ENCODE measurements around the gene SH3BP5. TPM values are rescaled to one million over a fixed set of nuclear protein-coding genes. Genes with fewer than 3 reads are reported as not detected.

Gene SH3BP5
- total RNA-seq, 2 donors from 2014 or later: 13.3 to 71.6 TPM

DNA sequence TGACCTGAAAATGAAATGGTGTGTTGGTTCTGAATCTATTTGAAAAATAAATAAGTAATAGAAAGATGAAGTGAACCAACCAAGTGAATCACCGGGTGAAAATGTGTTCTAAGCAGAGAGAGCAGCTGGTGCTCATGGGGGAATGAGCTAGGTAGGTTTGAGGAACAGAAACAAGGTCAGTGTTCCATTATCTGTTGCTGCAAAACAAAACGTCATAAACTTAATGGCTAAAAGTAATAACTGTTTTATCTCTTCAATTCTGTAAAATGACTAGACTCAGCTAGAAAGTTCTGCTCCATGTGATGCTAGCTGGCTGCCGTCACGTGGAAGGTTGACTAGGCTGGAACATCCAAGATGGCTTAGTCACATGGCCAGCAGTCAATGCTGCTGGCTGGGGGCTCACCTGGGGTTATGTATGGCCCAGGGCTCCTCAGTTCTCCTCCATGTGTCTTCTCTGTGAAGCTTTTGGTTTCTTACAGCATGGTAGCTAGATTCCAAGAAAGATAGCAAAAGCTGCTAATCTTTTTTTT lies 13.3 kb upstream of the SH3BP5 start:
- H3K4me1 ChIP-seq (replicated peaks): no peaks in the 10 kb centered on the region
- H3K4me3 ChIP-seq: no peak overlapping the region
- no peaks in the 10 kb centered on the region for H3K9me3 ChIP-seq
- H3K27ac ChIP-seq: no peak overlapping the region
- WGBS: 73% methylated on average over 4 of the region's 4 CpGs
- no peaks in the 10 kb centered on the region for H3K36me3 ChIP-seq
- intact Hi-C loops (cut with DNase I): no loop called here
- no peaks in the 10 kb centered on the region for H3K27me3 ChIP-seq (replicated peaks; ENCODE audit: insufficient read depth)
- no peak for DNase-seq (ENCODE audit: low spot score)
- TF ChIP-seq POLR2AphosphoS5 (IDR thresholded peaks at IDR 0.05) (no peak), POLR2A (IDR thresholded peaks at IDR 0.05) (no peak)
- TF ChIP-seq, protein P1, sequence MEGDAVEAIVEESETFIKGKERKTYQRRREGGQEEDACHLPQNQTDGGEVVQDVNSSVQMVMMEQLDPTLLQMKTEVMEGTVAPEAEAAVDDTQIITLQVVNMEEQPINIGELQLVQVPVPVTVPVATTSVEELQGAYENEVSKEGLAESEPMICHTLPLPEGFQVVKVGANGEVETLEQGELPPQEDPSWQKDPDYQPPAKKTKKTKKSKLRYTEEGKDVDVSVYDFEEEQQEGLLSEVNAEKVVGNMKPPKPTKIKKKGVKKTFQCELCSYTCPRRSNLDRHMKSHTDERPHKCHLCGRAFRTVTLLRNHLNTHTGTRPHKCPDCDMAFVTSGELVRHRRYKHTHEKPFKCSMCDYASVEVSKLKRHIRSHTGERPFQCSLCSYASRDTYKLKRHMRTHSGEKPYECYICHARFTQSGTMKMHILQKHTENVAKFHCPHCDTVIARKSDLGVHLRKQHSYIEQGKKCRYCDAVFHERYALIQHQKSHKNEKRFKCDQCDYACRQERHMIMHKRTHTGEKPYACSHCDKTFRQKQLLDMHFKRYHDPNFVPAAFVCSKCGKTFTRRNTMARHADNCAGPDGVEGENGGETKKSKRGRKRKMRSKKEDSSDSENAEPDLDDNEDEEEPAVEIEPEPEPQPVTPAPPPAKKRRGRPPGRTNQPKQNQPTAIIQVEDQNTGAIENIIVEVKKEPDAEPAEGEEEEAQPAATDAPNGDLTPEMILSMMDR (IDR thresholded peaks at IDR 0.05): no peak

DNA sequence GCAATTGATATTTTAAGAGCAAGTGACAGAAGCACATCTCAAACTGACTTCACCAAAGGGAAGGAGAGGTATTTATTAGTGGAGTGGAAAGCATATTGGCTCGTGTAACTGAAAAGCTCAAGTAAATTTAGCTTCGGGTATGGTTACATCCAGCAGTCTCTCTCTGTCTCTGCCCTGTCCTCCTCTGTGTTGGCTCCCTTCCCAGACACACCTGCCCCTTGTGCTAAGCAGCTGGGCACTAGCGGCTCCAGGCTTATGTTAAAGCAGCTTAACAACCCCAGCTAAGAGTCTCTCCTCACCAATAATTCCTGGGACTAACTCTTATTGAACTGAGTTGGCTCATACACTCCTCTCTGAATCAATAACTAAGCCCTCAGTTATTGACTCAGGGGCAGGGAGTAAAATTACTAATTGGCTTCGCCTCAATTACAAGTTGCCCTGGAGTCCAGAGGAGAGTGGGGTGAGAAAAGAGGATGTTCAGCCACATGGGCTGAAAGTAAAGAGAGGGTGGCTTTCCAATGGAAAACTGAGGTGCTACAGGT lies 12.8 kb upstream of the SH3BP5 start:
- WGBS: 40% methylated on average over 4 of the region's 4 CpGs
- DNase-seq (ENCODE audit: low spot score): no peak

DNA sequence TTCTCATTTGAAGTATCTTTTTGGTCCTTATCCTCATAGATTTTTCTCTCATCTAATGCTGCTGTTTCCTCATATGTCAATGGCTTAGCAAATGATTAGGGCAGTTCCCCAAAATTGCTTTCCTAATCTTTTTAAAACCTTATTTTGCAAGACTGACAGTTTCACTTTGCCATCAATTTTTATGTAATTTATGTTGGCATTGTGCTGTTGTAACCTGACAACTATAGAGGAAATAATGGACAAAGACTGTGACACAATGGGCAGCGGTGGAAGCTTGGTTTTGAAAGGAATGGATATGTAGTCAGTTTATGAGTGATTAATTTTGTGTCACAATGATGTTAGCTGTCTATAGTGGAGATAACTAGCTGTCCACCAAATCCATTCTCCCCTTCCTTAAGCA lies 10.6 kb upstream of the SH3BP5 start:
- intact Hi-C loops (cut with DNase I): no loop called here
- DNase-seq (ENCODE audit: low spot score): no peak
- Histone ChIP-seq H3K27me3 (replicated peaks; ENCODE audit: insufficient read depth) (no peaks in the 10 kb centered on the region), H3K4me3 (no peak overlapping the region), H3K27ac (no peak overlapping the region), H3K9me3 (no peaks in the 10 kb centered on the region), H3K4me1 (replicated peaks) (no peaks in the 10 kb centered on the region), H3K36me3 (no peaks in the 10 kb centered on the region)
- TF ChIP-seq, protein P1 (IDR thresholded peaks at IDR 0.05): no peak
- no peak for TF ChIP-seq POLR2AphosphoS5 (IDR thresholded peaks at IDR 0.05)
- WGBS: 76% methylated on average over 1 of the region's 1 CpG

More for the DNA sequence above, 12.8 kb upstream of the SH3BP5 start:
- Histone ChIP-seq H3K27me3 (replicated peaks; ENCODE audit: insufficient read depth) (no peaks in the 10 kb centered on the region), H3K9me3 (no peaks in the 10 kb centered on the region), H3K4me1 (replicated peaks) (no peaks in the 10 kb centered on the region), H3K36me3 (no peaks in the 10 kb centered on the region), H3K27ac (no peak overlapping the region), H3K4me3 (no peak overlapping the region)
- intact Hi-C loops (cut with DNase I): no loop called here
- TF ChIP-seq, protein P1 (IDR thresholded peaks at IDR 0.05): no peak
- TF ChIP-seq POLR2AphosphoS5 (IDR thresholded peaks at IDR 0.05): no peak
- no peak for TF ChIP-seq POLR2A (IDR thresholded peaks at IDR 0.05)

DNA sequence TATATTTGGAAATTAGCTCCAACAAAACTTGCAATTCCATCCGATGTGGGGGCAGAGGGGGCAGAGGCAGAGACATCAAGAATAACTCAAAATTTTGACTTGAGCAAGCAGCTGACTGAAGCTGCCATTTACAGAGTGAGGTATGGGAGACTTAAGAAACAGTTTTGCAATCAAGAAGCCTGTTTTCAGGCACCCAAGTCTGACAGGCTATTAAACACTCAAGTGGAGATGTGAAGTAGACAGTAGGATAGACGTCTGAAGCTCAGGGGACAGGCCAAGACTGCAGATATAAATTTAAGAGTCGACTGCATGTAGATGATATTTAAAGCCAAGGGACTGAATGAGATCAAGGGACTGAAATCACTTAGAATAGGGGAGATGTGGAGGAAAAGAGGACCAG lies 9.9 kb upstream of the SH3BP5 start:
- no peaks in the 10 kb centered on the region for H3K27me3 ChIP-seq (replicated peaks; ENCODE audit: insufficient read depth)
- WGBS: 71% methylated on average over 3 of the region's 3 CpGs
- H3K27ac ChIP-seq: no peak overlapping the region
- H3K4me1 ChIP-seq (replicated peaks): no peaks in the 10 kb centered on the region
- no peak for DNase-seq (ENCODE audit: low spot score)
- intact Hi-C loops (cut with DNase I): no loop called here
- no peak for TF ChIP-seq POLR2AphosphoS5 (IDR thresholded peaks at IDR 0.05)
- no peak for TF ChIP-seq POLR2A (IDR thresholded peaks at IDR 0.05)
- TF ChIP-seq, protein P1 (IDR thresholded peaks at IDR 0.05): no peak
- no peak overlapping the region for H3K4me3 ChIP-seq
- no peaks in the 10 kb centered on the region for H3K9me3 ChIP-seq
- H3K36me3 ChIP-seq: no peaks in the 10 kb centered on the region

DNA sequence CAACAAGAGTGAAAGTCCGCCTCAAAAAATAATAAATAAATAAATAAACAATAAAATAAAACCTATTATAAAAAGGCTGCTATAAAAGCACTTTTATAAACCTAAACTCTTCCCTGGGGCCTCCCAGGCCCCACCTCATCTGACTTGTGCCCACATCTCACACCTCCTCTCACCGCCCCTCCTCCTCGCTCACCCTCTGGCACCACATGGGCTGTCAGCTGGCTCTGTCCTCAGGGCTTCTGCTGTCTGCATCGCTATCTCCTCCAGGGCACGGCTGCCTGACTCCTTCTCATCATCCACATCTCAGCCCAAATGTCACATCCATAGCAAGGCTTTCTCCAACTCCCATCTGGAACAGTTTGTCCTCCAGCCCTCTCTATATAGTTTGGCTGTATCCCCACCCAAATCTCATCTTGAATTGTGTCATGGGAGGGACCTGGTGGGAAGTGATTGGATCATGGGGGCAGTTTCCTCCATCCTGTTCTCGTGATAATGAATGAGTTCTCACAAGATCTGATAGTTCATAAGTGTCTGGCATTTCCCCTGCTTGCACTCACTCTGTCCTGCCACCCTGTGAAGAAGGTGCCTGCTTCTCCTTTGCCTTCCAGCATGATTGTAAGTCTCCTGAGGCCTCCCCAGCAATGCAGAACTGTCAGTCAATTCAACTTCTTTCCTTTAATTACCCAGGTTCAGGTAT lies 8.8 kb upstream of the SH3BP5 start:
- Histone ChIP-seq H3K27ac (no peak overlapping the region), H3K4me1 (replicated peaks) (no peaks in the 10 kb centered on the region), H3K36me3 (no peaks in the 10 kb centered on the region), H3K9me3 (no peaks in the 10 kb centered on the region), H3K4me3 (no peak overlapping the region), H3K27me3 (replicated peaks; ENCODE audit: insufficient read depth) (no peaks in the 10 kb centered on the region)
- DNase-seq (ENCODE audit: low spot score): no peak
- intact Hi-C loops (cut with DNase I): no loop called here
- TF ChIP-seq, protein P1 (IDR thresholded peaks at IDR 0.05): no peak
- TF ChIP-seq POLR2AphosphoS5 (IDR thresholded peaks at IDR 0.05) (no peak), POLR2A (IDR thresholded peaks at IDR 0.05) (no peak)
- WGBS: 77% methylated on average over 6 of the region's 6 CpGs
